GM12875 (cell line): ENCODE results near the gene MRPL49.

Experiments used
- H3K4me3 ChIP-seq: one replicate; pipeline ENCODE4 v1.5.1; 2011; ENCODE audit warnings: low read depth, low read length, control low read depth
- TF ChIP-seq, protein P1 (sequence below): IDR thresholded peaks from 2 replicates; pipeline ENCODE4 v1.5.1; 2011; ENCODE audit warnings: low read depth, mild to moderate bottlenecking, control low read depth, inconsistent platforms, low read length, moderate library complexity, borderline replicate concordance; ENCODE audit not compliant: insufficient read depth

The MRPL49 gene

DNA sequence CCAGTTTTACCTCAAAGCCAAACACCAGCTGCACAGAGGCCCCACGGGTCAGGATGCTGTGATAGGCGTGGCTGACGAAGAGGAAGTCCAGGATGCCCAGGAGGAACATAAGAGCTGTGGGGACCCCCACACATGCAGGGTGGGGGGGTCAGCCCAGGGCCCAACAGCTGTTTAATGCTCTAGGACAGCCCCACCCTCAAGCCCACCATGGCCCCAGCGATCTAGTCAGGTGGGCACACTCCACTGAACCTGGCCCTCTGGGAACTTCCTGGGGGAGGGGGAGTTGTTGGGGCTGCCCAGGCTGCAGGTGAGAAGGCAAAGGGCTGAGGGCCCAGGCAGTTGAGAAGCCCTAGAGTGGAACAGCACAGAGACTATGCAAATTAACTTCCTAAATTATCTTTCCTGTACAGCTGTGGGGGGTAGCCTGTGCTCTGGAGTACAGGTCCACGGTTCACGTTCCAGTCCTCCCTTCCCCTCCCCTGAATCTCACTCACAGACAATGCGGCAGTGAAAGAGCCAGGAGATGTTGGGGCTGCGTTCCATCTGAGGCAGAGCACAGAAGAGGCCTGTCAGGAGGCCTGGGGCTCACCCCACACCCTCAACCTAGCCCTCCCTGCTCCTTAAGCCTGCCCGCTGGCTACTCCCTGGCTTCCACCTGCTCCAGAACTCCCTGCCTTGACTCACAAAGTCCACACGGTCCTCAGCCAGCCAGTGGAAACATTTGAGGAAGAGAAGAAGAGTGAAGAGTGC lies 10.3 kb downstream of the MRPL49 start:
- H3K4me3 ChIP-seq, result peak overlapping the region; percentile 99
- TF ChIP-seq, protein P1, sequence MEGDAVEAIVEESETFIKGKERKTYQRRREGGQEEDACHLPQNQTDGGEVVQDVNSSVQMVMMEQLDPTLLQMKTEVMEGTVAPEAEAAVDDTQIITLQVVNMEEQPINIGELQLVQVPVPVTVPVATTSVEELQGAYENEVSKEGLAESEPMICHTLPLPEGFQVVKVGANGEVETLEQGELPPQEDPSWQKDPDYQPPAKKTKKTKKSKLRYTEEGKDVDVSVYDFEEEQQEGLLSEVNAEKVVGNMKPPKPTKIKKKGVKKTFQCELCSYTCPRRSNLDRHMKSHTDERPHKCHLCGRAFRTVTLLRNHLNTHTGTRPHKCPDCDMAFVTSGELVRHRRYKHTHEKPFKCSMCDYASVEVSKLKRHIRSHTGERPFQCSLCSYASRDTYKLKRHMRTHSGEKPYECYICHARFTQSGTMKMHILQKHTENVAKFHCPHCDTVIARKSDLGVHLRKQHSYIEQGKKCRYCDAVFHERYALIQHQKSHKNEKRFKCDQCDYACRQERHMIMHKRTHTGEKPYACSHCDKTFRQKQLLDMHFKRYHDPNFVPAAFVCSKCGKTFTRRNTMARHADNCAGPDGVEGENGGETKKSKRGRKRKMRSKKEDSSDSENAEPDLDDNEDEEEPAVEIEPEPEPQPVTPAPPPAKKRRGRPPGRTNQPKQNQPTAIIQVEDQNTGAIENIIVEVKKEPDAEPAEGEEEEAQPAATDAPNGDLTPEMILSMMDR, result no peak

DNA sequence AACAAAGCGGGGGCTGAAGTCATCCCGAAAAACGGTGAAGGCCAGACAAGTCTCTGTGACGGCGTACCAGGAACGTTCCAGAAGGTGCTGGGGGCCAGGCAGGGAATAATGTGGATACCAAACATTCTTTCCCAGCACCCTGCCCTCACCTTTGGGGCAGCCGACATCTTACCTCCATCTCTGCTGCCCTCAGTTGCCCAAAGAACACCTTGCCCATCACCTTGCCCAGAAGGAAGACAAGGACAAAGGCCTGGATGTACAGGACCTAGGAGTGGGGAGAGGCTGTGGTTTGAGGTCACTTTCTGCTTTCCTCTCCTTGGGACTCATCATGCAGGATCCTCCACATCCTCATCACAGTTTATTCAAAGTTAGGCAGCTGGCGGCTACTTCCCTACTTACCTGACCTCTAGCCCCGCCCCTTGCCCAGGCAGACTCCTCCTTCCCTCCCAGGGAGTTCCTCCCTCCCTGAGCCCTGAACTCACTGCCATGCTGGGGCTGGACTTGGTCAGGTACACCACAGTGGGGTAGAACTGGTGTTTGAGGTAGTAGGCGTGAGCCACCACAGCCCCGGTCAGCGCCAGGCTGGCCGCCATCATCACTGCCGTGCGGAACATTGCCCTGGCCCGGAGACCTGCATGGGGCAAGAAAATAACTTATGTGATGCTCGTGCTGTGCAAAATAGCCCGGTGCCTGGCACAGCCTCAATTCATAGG lies 11.0 kb downstream of the MRPL49 start:
- TF ChIP-seq, protein P1, result no peak
- peak overlapping the region; percentile 99 for H3K4me3 ChIP-seq

DNA sequence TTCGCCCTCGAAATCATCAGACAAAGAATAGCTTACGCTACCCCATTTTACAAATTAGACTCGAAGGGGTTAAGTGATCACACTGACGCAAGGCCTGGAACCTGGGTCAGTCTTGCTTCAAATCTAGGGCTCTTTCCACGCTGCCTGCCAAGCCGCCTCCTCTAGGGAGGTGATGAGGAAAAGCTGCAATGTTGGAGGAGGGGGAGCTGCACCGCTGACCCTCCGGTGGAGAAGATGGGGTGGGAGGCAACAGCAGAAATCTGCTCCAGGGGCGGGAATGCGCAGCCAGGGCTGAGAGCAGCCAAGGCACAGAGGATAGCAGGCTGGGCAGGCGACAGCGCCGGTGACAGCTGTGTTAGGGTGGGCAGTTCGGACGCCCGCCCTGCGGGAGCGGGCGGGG lies 11.6 kb downstream of the MRPL49 start:
- TF ChIP-seq, protein P1, result no peak
- H3K4me3 ChIP-seq, result peak overlapping the region; percentile 99

DNA sequence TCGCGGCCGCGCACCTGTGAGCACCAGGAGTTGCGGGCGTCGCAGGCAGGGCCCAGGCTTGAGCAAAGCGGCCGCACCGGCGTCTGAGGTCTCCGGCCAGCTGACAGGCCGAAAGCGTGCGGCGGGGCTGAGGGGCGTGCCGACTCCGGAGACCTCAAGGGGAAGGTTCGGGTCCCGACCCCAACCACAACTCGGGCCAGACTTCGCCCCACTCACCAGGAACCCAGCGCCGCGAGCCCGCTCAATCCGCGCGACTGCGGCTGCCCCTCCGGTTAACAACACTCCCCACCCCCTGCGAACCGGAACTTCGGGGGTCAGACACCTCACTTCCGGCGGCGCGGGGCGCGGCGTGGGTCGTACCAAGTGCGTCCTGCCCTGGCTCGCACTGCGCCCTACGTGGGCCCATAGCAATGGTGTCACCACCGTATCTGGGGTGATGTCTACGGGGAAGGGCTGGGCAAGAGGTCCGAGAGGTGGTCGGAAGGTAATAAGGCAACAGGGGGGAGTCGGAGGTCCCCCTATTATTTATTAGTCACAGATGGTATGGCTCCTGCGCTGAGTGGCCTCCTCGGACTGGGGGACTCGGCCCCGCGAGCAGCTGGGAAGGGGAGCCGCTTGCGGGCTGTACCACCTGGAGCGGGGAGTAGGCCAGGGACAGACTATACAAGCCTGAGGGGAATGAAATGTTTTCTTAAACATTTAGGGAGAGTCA lies 12.3 kb downstream of the MRPL49 start, which contains the start of gene SYVN1:
Gene SYVN1, minus strand, starts transcription at position 280 of the 712 bp plus-strand sequence. CDS start 918 bp downstream, outside the sequence.
- peak within 1 kb of the TSS; percentile 99 for H3K4me3 ChIP-seq
- TF ChIP-seq, protein P1, result no peak

DNA sequence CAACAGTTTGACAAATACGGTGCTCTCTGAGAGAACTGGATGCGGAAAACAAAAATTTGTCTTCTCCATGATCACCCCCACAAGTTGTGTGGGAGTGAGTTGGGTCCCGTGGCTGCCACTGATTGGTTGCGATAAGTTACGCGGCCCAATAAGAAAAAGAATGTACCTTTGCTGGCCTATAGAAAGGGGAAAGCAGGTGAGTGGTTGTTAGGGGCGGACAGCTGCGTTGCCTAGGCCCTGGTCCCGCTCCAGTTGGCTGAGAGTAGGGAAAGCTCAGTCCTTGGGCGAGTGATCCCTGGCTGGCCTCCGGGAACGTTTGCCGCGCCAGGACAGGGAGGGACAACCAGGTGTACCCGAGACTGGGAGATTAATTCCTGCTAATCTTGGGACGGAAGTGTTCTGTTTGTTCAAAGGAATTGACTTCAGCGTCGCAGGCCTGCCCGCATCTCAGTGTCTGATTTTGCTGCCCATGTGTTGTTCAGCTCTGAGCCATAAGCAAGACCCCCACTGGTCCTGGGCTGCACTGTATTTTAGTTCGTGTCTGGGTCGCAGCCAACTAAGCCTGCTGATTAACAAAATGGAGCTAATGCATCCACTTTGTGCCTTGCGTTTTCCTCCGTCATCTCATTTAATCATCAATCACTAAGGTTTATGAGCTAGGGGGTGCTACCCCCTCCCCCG lies 13.0 kb downstream of the MRPL49 start:
- peak overlapping the region; percentile 99 for H3K4me3 ChIP-seq
- TF ChIP-seq, protein P1, result no peak

DNA sequence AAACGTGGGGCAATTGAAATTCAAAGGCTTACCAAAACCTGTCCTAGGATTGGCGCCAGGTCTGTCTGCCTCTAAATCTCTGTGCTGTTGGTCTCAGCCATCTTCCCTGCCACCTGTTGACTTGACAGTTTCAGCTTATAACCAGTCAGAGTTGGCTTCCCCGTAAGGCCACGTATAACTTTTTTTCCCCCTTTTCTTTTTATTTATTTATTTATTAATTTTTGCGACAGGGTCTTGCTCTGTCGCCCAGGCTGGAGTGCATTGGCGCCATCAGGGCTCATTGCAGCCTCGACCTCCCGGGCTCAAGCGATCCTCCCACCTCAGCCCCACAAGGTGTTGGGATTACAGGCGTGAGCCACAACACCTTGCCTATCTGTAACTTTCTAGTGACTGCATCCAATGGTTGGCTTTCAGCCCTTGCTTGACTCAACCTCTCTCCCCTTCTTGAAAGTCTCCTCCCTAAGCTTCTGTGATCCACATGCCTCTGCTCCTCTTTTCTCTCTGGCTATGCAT lies 13.6 kb downstream of the MRPL49 start:
- H3K4me3 ChIP-seq, result peak overlapping the region; percentile 99
- TF ChIP-seq, protein P1, result no peak
